ENCODE data around the gene NEDD9. TPM values are rescaled to one million over a fixed set of nuclear protein-coding genes. Genes with fewer than 3 reads are reported as not detected.

NEDD9 gene
- total RNA-seq, 1 experiment from 2014 or later: 0.17 TPM

GRCh38 chr6:11241154-11241792, 8.8 kb upstream of the NEDD9 start (continued):
- TF ChIP-seq EZH2 (IDR thresholded peaks at IDR 0.05) (no peak), YY1 (IDR thresholded peaks at IDR 0.05; ENCODE audit: extremely low read depth, insufficient replicate concordance, low read depth, low read length) (no peak), ATF3 (IDR thresholded peaks at IDR 0.05) (no peak), SP1 (IDR thresholded peaks at IDR 0.05; ENCODE audit: low read depth) (no peak), SIN3A (IDR thresholded peaks at IDR 0.05; ENCODE audit: low read depth) (no peak), ELF1 (IDR thresholded peaks at IDR 0.05; ENCODE audit: borderline replicate concordance, low read depth) (no peak)

GRCh38 chr6:11237956-11238355, 5.5 kb upstream of the NEDD9 start:
- intact Hi-C loops (cut with micrococcal nuclease): no loop called here
- H4K20me1 ChIP-seq (ENCODE audit: insufficient read depth): no peaks in the 10 kb centered on the region
- CTCF ChIA-PET: no interaction called here

More at GRCh38 chr6:11237956-11238355, 5.5 kb upstream of the NEDD9 start:
- Histone ChIP-seq H2AFZ (ENCODE audit: low read depth, low read length, poor library complexity, severe bottlenecking) (no peak overlapping the region), H3K9me3 (ENCODE audit: control insufficient read depth in 1 of 2, insufficient read depth in 1 of 2, low read depth in 1 of 2, low read length in 2 of 2) (no peaks in the 10 kb centered on the region), H3K9me2 (ENCODE audit: insufficient read depth) (no peaks in the 10 kb centered on the region), H3K4me3 (replicated peaks in 1 of 2; ENCODE audit: low read depth in 1 of 2, low read length in 2 of 2) (no peak overlapping the region), H3K9ac (ENCODE audit: low read length) (no peak overlapping the region), H3K36me3 (ENCODE audit: control insufficient read depth in 1 of 2, insufficient read depth in 2 of 2, low read length in 2 of 2) (no peaks in the 10 kb centered on the region), H3K4me2 (ENCODE audit: low read length) (no peak overlapping the region), H3K79me2 (ENCODE audit: insufficient read depth, low read length) (no peaks in the 10 kb centered on the region), H3K4me1 (ENCODE audit: control insufficient read depth in 1 of 2, insufficient read depth in 2 of 2, low read length in 2 of 2) (no peaks in the 10 kb centered on the region; a peak in 1 of 4 replicates), H3K27me3 (ENCODE audit: insufficient read depth, low read length) (no peaks in the 10 kb centered on the region), H3K27ac (ENCODE audit: low read depth, low read length) (no peak overlapping the region)
- POLR2A ChIA-PET: no interaction called here
- DNase-seq (ENCODE audit: low read depth, low spot score) (no peak), ATAC-seq (no peak)
- RAD21 ChIA-PET (ENCODE audit: low non-redundant PET in 1 of 2, low total read pairs in 2 of 2, uncharacterized antibody in 2 of 2, unreplicated experiment in 2 of 2): no interaction called here
- TF ChIP-seq CEBPB (IDR thresholded peaks at IDR 0.05; ENCODE audit: low read depth) (no peak), CBX3 (IDR thresholded peaks at IDR 0.05; ENCODE audit: low read depth) (no peak), SP1 (IDR thresholded peaks at IDR 0.05; ENCODE audit: low read depth) (no peak), TCF7L2 (IDR thresholded peaks at IDR 0.05; ENCODE audit: borderline replicate concordance, extremely low read depth, insufficient read depth, insufficient read length) (no peak), EZH2 (IDR thresholded peaks at IDR 0.05) (no peak), REST (IDR thresholded peaks at IDR 0.05; ENCODE audit: low read depth) (no peak)
- BruUV-seq (replicated peaks): no TSS peak

Data from HCT116 (cell line).